ENCODE results near the gene TANGO2.

GRCh38 chr22:19987394-19988306 lies 33.3 kb upstream of the TANGO2 start:
- no peak for TF ChIP-seq POLR2AphosphoS5 (IDR thresholded peaks at IDR 0.05; ENCODE audit: low read depth, low read length)
- no peak for TF ChIP-seq POLR2A (IDR thresholded peaks at IDR 0.05; ENCODE audit: low read depth, low read length)
